GM20431 (cell line): ENCODE measurements around the gene INSR.

Experiments used
- in situ Hi-C: fragments of 300-500 bp; cut with MseI, MboI; formaldehyde crosslinking; loops from one replicate; pipeline ENCODE4 v1.15.0; 2020; ENCODE audit warnings: low sequenced_read_pairs; ENCODE audit not compliant: unreplicated experiment

INSR gene

DNA sequence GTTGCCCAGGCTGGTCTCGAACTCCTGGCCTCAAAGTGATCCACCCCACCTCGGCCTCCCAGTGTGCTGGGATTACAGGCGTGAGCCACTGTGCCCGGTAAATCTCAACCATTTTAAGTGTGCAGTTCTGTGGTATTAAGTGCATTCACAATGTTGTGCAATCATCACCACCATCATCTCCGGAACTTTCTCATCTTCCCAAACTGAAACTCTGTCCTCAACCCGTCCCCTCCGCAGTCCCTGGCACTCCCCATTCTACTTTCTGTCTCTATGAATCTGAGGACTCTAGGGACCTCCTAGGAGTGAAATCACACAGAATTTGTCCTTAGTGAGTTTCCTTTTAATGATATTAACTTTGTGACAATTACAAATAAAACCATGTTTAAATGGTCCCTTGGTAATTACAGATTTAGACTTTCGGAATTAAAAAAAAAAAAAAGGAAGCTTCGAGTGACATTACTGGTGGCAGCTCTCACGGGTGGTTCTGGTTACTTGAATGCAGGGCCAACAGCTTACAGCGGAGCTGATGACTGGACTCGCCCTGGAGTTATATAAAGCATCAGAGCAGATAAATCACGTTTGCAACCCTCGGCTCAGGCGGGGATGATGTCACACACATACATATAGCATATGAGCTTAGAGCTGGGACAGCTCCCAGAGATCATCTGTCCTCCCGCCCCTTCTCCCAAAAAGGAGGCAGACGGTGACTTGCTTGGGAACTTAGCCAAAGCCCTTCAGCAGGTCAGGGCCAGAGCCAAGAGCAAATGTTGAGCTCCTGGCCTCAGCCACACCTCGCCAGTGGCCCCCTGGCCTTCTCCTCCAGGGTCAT lies 134.9 kb downstream of the INSR start:
- in situ Hi-C loops = no loop called here

- in situ Hi-C loops = no loop called here
Observed at GRCh38 chr19:7153022-7153421, 141.2 kb downstream of the INSR start.

DNA sequence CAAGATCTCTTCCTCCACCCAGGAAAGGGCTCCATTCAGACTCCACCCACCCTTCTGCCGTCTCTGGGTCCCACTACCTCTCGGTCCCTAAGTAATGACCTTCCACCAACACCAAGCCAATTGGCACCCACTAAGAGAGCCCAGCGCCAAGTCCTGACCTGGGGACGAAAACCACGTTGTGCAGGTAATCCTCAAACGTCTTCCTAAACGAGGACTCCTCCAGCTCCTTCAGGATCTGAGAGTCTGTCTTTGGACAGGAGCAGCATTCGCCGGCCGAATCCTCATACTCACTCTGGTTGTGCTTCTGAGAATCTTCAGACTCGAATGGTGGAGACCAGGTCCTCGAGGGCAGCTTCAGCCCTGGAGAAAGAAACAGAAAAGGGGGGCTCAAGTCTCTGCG lies 141.6 kb downstream of the INSR start:
- in situ Hi-C loops = no loop called here

- in situ Hi-C loops = loop anchor here (25.0 kb wide), 1 partner anchor 162 kb away; no protein-coding TSS in a partner anchor
Observed at GRCh38 chr19:7149956-7150705, 144.1 kb downstream of the INSR start.

DNA sequence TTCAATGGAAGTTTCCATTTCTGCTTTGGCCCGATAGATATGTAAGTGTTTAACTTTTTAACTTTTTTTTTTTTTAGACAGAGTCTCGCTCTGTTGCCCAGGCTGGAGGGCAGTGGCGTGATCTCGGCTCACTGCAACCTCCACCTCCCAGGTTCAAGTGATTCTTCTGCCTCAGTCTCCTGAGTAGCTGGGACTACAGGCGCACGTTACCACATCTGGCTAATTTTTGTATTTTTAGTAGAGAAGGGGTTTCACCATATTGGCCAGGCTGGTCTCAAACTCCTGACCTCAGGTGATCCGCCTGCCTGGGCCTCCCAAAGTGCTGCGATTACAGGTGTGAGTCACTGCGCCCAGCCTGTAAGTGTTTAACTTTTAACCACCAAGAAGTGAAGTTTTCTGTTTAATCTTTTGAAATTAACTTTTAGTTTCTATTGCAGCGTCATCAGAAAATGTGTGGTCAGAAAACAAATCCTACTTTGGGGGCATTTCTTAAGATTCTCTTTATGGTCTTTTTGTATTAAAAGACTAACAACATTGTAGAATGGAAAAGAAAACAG lies 147.0 kb downstream of the INSR start:
- in situ Hi-C loops = loop anchor here (25.0 kb wide), 1 partner anchor 165 kb away; no protein-coding TSS in a partner anchor

DNA sequence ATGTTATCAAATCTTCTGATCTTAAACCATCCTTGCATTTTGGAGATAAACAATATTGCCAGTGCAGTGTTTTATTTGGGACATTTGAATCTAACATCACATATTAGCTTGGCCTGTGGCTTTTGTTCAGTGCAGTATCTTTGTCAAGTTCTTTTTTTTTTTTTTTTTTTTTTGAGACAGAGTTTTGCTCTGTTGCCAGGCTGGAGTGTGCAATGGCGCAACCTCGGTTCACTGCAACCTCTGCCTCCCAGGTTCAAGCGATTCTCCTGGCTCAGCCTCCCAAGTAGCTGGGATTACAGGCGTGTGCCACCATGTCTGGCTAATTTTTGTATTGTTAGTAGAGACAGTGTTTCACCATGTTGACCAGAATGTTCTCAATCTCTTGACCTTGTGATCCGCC lies 148.1 kb downstream of the INSR start:
- in situ Hi-C loops = loop anchor here (25.0 kb wide), 1 partner anchor 166 kb away; no protein-coding TSS in a partner anchor

GRCh38 chr19:7145494-7145893 lies 148.7 kb downstream of the INSR start:
- in situ Hi-C loops = loop anchor here (25.0 kb wide), 1 partner anchor 167 kb away; no protein-coding TSS in a partner anchor

DNA sequence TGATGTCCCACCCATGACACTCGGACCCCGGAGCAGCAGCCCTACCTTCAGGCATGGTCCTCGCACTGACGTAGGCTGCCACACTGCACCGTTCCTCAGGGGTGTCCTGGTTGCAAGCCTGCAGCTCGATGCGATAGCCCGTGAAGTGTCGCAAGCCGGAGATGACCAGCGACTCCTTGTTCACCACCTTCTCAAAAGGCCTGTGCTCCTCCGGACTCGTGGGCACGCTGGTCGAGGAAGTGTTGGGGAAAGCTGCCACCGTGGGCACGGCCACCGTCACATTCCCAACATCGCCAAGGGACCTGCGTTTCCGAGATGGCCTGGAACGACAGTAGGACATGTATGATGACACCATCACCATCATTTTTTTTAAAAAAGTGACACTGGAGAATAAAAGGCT lies 151.4 kb downstream of the INSR start:
- in situ Hi-C loops = loop anchor here (25.0 kb wide), 1 partner anchor 170 kb away; no protein-coding TSS in a partner anchor

- in situ Hi-C loops = loop anchor here (25.0 kb wide), 1 partner anchor 172 kb away; no protein-coding TSS in a partner anchor
Observed at GRCh38 chr19:7140137-7140536, 154.1 kb downstream of the INSR start.

GRCh38 chr19:7139095-7139494 lies 155.1 kb downstream of the INSR start:
- in situ Hi-C loops = loop anchor here (25.0 kb wide), 1 partner anchor 173 kb away; no protein-coding TSS in a partner anchor

GRCh38 chr19:7138402-7138801 lies 155.8 kb downstream of the INSR start:
- in situ Hi-C loops = loop anchor here (25.0 kb wide), 1 partner anchor 174 kb away; no protein-coding TSS in a partner anchor

- in situ Hi-C loops = loop anchor here (25.0 kb wide), 1 partner anchor 175 kb away; no protein-coding TSS in a partner anchor
Observed at GRCh38 chr19:7137120-7137519, 157.1 kb downstream of the INSR start.

- in situ Hi-C loops = loop anchor here (25.0 kb wide), 1 partner anchor 180 kb away; no protein-coding TSS in a partner anchor
Observed at GRCh38 chr19:7132054-7132453, 162.2 kb downstream of the INSR start.

DNA sequence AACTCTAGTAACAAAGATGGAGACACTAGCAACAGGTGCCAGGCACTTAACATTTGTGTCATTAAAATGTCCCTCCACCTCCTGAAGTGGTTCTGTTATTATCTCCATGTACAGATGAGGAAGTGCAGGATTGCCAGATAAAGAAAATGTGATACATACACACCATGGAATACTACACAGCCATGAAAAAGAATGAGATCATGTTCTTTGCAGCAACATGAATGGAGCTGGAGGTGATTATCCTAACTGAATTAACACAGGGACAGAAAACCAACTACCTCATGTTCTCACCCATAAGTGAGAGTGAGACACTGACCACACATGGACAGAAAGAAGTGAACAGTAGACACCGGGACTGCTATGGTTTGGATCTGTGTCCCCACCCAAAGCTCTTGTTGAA lies 164.2 kb downstream of the INSR start:
- in situ Hi-C loops = loop anchor here (25.0 kb wide), 1 partner anchor 182 kb away; no protein-coding TSS in a partner anchor

GRCh38 chr19:7126132-7126531 lies 168.1 kb downstream of the INSR start:
- in situ Hi-C loops = loop anchor here (25.0 kb wide), 1 partner anchor 186 kb away; no protein-coding TSS in a partner anchor

DNA sequence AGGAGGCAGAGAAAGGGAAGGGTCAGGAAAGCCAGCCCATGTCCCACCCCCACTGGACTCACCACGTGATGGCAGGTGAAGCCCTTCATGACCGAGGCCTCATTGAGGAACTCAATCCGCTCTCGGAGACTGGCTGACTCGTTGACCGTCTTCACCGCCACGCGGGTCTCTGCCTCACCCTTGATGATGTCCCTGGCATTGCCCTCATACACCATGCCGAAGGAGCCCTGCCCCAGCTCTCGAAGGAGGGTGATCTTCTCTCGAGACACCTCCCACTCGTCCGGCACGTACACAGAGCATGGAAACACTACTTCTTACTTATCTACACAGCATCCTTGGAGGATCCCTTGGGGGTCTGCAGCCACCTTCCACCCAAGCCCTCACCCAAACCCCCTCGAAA lies 169.0 kb downstream of the INSR start:
- in situ Hi-C loops = loop anchor here (25.0 kb wide), 1 partner anchor 187 kb away; no protein-coding TSS in a partner anchor

DNA sequence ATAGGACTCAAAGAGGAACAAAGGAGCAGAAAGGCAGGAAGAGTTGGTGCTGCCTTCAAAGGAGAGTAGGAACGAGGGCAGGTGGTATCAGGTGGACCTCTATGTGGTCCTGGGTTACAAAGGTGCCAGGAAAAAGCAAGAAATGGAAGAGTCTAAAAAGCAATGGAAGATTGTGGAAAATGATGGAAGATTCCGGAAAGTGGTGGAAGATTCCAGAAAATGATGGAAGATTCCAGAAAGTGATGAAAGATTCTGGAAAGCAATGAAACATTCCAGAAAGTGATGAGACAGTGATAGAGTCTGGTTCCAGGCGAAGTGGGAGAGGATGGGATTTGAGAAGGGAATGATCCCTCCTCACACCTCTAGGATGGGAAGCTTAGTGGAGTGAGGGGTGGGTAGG lies 169.4 kb downstream of the INSR start:
- in situ Hi-C loops = loop anchor here (25.0 kb wide), 1 partner anchor 188 kb away; no protein-coding TSS in a partner anchor

GRCh38 chr19:7122701-7123100 lies 171.5 kb downstream of the INSR start:
- in situ Hi-C loops = no loop called here

- in situ Hi-C loops = no loop called here
Observed at GRCh38 chr19:7120499-7120898, 173.7 kb downstream of the INSR start.

- in situ Hi-C loops = no loop called here
Observed at GRCh38 chr19:7119582-7119981, 174.6 kb downstream of the INSR start.
